ENCODE measurements around the gene ENPP6.
"Not testable (repeated sequence)": the region's sequence is repeated elsewhere in the genome, so short reads cannot be mapped to it uniquely, and the experiment has no call there.

Gene ENPP6

GRCh38 chr4:184148738-184149637 is 68.7 kb downstream of the ENPP6 start:
- DNase-seq (ENCODE audit: low read depth in 2 of 2): no peak

GRCh38 chr4:184147858-184148737 is 69.6 kb downstream of the ENPP6 start:
- DNase-seq (ENCODE audit: low read depth in 2 of 2): no peak

- DNase-seq (ENCODE audit: low read depth in 2 of 2): no peak
Measured at GRCh38 chr4:184146951-184147350, 70.7 kb downstream of the ENPP6 start.

GRCh38 chr4:184145596-184145995 is 72.1 kb downstream of the ENPP6 start:
- DNase-seq (ENCODE audit: low read depth in 2 of 2): no peak

- no peak for DNase-seq (ENCODE audit: low read depth in 2 of 2)
Measured at GRCh38 chr4:184143770-184144564, 73.7 kb downstream of the ENPP6 start.

- DNase-seq (ENCODE audit: low read depth in 2 of 2): no peak
Measured at GRCh38 chr4:184142121-184143000, 75.3 kb downstream of the ENPP6 start.

GRCh38 chr4:184140901-184141300 is 76.8 kb downstream of the ENPP6 start:
- DNase-seq (ENCODE audit: low read depth in 2 of 2): not testable (repeated sequence)

GRCh38 chr4:184136525-184136924 is 81.1 kb downstream of the ENPP6 start:
- DNase-seq (ENCODE audit: low read depth in 2 of 2): no peak

- DNase-seq (ENCODE audit: low read depth in 2 of 2): no peak
Measured at GRCh38 chr4:184126800-184127199, 90.9 kb downstream of the ENPP6 start.

GRCh38 chr4:184122631-184123408 is 94.9 kb downstream of the ENPP6 start:
- DNase-seq (ENCODE audit: low read depth in 2 of 2): no peak

- no peak for DNase-seq (ENCODE audit: low read depth in 2 of 2)
Measured at GRCh38 chr4:184120549-184121127, 97.0 kb downstream of the ENPP6 start.

- no peak for DNase-seq (ENCODE audit: low read depth in 2 of 2)
Measured at GRCh38 chr4:184117662-184118199, 99.9 kb downstream of the ENPP6 start.

GRCh38 chr4:184115399-184115798 is 102.3 kb downstream of the ENPP6 start:
- no peak for DNase-seq (ENCODE audit: low read depth in 2 of 2)

GRCh38 chr4:184114431-184114830 is 103.2 kb downstream of the ENPP6 start:
- DNase-seq (ENCODE audit: low read depth in 2 of 2): no peak

- DNase-seq (ENCODE audit: low read depth in 2 of 2): no peak
Measured at GRCh38 chr4:184112006-184112550, 105.6 kb downstream of the ENPP6 start.

GRCh38 chr4:184111233-184111832 is 106.3 kb downstream of the ENPP6 start:
- no peak for DNase-seq (ENCODE audit: low read depth in 2 of 2)

GRCh38 chr4:184110452-184111224 is 107.0 kb downstream of the ENPP6 start:
- no peak for DNase-seq (ENCODE audit: low read depth in 2 of 2)

- no peak for DNase-seq (ENCODE audit: low read depth in 2 of 2)
Measured at GRCh38 chr4:184108006-184108501, 109.6 kb downstream of the ENPP6 start.
